ENCODE data around the gene SCO2.

Gene SCO2

GRCh38 chr22:50525104-50525857 is at the start of gene SCO2:
TSS of gene SCO2 (minus strand) at chr22:50525598. CDS start at chr22:50524411, 1,187 bp downstream.
- peak; percentile 41 to 94 (median 88) for DNase-seq

- DNase-seq = no peak
Observed at GRCh38 chr22:50574383-50574755, 49.0 kb upstream of the SCO2 start.

GRCh38 chr22:50573491-50574382 is 48.3 kb upstream of the SCO2 start:
- no peak for DNase-seq

- DNase-seq = no peak
Observed at GRCh38 chr22:50572965-50573364, 47.6 kb upstream of the SCO2 start.

GRCh38 chr22:50571264-50572175 is 46.1 kb upstream of the SCO2 start:
- no peak for DNase-seq

- no peak for DNase-seq
Observed at GRCh38 chr22:50570861-50571260, 45.5 kb upstream of the SCO2 start.

- DNase-seq = no peak
Observed at GRCh38 chr22:50569896-50570535, 44.6 kb upstream of the SCO2 start.

GRCh38 chr22:50569041-50569459 is 43.7 kb upstream of the SCO2 start:
- no peak for DNase-seq

- DNase-seq = no peak
Observed at GRCh38 chr22:50568626-50569025, 43.2 kb upstream of the SCO2 start.

GRCh38 chr22:50567721-50568252 is 42.4 kb upstream of the SCO2 start:
- DNase-seq = no peak

GRCh38 chr22:50564289-50564688 is 38.9 kb upstream of the SCO2 start:
- no peak for DNase-seq

- peak in 6 of 56 donors; percentile 15 to 49 (median 20) for DNase-seq
Observed at GRCh38 chr22:50563413-50564160, 38.2 kb upstream of the SCO2 start.

GRCh38 chr22:50562523-50563412 is 37.4 kb upstream of the SCO2 start, which contains the start of gene SYCE3:
TSS of gene SYCE3 (minus strand) at chr22:50562919. CDS start at chr22:50556405, 6,514 bp downstream.
- DNase-seq = peak; percentile 36 to 97 (median 88)

- DNase-seq = no peak
Observed at GRCh38 chr22:50561401-50562358, 36.3 kb upstream of the SCO2 start.

- DNase-seq = no peak
Observed at GRCh38 chr22:50560034-50560433, 34.6 kb upstream of the SCO2 start.

- peak in 1 of 56 donors; percentile 12 for DNase-seq
Observed at GRCh38 chr22:50556703-50557102, 31.3 kb upstream of the SCO2 start.

- DNase-seq = no peak
Observed at GRCh38 chr22:50553310-50553709, 27.9 kb upstream of the SCO2 start.
